Kidney epithelial cell (primary cell): ENCODE results near the gene NCK1. TPM values are rescaled to one million over a fixed set of nuclear protein-coding genes. Genes with fewer than 3 reads are reported as not detected.
"Not testable (repeated sequence)": the region's sequence is repeated elsewhere in the genome, so short reads cannot be mapped to it uniquely, and the experiment has no call there.

ENCODE experiments used
- DNase-seq: peaks from one replicate; pipeline ENCODE4 v3.0.0-alpha.2; 2010; ENCODE audit warnings: low read depth
- H3K27me3 ChIP-seq: 2 replicates; pipeline ENCODE4 v1.6.0; 2011; ENCODE audit warnings: low read length; ENCODE audit not compliant: control insufficient read depth, insufficient read depth
- H3K36me3 ChIP-seq: 2 replicates; pipeline ENCODE4 v1.5.1; 2011; ENCODE audit warnings: low read length; ENCODE audit not compliant: control insufficient read depth, insufficient read depth
- H3K4me3 ChIP-seq: 2 replicates; pipeline ENCODE4 v1.5.1; 2011; ENCODE audit warnings: low read depth, mild to moderate bottlenecking, control low read depth, low read length
- total RNA-seq: library from RNA; depleted of rRNA; stranded (reverse); fragments of >200 nt; gene quantifications from 2 replicates; pipeline ENCODE4 v1.2.3, GENCODE V29; 2015
- TF ChIP-seq, protein P1 (sequence below): IDR thresholded peaks from 2 replicates; pipeline ENCODE4 v1.5.1; 2011; ENCODE audit warnings: mild to moderate bottlenecking, moderate library complexity, low read length, control low read depth, inconsistent platforms; ENCODE audit not compliant: insufficient read depth, poor library complexity, severe bottlenecking

The NCK1 gene
- total RNA-seq, 1 donor from 2014 or later, result 25.7 TPM

DNA sequence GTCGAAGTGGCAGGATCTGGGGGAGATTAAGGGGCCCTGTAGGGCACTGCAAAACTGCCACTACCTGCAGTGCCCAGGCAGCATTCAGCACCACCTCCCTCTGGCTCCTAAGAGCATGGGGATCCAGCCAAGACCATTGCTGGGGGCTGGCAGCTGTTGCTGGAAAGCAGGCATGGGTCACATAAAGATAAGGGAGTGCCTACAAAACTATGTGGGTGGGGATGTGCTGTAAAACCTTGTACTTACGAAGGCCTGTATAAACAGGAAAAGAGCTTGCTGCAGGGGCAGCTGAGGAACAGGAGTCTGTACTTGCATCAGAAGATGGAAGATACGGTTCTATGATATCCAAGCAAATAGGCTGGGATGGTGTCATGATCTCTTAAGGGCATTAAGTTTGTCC, 122.8 kb downstream of the NCK1 start:
- H3K27me3 ChIP-seq, result no peaks in the 10 kb centered on the region
- DNase-seq, result no peak
- H3K4me3 ChIP-seq, result no peak overlapping the region
- H3K36me3 ChIP-seq, result no peaks in the 10 kb centered on the region
- TF ChIP-seq, protein P1, sequence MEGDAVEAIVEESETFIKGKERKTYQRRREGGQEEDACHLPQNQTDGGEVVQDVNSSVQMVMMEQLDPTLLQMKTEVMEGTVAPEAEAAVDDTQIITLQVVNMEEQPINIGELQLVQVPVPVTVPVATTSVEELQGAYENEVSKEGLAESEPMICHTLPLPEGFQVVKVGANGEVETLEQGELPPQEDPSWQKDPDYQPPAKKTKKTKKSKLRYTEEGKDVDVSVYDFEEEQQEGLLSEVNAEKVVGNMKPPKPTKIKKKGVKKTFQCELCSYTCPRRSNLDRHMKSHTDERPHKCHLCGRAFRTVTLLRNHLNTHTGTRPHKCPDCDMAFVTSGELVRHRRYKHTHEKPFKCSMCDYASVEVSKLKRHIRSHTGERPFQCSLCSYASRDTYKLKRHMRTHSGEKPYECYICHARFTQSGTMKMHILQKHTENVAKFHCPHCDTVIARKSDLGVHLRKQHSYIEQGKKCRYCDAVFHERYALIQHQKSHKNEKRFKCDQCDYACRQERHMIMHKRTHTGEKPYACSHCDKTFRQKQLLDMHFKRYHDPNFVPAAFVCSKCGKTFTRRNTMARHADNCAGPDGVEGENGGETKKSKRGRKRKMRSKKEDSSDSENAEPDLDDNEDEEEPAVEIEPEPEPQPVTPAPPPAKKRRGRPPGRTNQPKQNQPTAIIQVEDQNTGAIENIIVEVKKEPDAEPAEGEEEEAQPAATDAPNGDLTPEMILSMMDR, result no peak

DNA sequence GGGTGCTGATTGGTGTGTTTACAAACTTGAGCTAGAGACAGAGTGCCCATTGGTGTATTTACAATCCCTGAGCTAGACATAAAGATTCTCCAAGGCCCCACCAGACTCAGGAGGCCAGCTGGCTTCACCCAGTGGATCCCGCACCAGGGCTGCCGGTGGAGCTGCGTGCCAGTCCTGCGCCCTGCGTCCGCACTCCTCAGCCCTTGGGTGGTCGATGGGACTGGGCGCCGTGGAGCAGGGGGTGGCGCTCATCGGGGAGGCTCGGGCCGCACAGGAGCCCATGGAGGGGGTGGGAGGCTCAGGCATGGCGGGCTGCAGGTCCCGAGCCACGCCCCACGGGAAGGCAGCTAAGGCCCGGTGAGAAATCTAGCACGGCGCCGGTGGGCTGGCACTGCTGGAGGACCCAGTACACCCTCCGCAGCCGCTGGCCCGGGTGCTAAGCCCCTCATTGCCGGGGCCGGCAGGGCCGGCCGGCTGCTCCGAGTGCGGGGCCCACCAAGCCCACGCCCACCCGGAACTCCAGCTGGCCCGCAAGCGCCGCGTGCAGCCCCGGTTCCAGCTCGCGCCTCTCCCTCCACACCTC, 125.5 kb downstream of the NCK1 start:
- H3K4me3 ChIP-seq, DNase-seq, H3K27me3 ChIP-seq, H3K36me3 ChIP-seq: not testable (repeated sequence)

DNA sequence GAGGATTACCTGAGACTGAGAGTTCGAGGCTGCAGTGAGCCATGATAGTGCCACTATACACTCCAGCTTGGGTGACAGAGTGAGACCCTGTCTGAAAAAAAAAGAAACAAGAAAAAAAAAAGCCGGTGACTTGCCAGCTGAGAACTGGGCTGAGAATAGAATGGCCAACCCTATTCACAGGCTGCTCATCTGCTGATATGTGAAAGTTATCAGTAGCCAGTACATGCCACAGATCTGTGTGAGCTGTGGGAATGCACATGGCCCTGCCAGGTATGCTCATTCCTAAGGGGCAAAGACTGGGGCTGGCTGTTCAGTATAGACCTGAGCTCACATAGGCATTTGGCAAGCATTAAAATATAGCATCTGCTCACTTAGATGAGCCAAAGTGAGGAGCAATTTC, 126.6 kb downstream of the NCK1 start:
- no peaks in the 10 kb centered on the region for H3K36me3 ChIP-seq
- no peak overlapping the region for H3K4me3 ChIP-seq
- TF ChIP-seq, protein P1, result no peak
- H3K27me3 ChIP-seq, result no peaks in the 10 kb centered on the region
- DNase-seq, result no peak

DNA sequence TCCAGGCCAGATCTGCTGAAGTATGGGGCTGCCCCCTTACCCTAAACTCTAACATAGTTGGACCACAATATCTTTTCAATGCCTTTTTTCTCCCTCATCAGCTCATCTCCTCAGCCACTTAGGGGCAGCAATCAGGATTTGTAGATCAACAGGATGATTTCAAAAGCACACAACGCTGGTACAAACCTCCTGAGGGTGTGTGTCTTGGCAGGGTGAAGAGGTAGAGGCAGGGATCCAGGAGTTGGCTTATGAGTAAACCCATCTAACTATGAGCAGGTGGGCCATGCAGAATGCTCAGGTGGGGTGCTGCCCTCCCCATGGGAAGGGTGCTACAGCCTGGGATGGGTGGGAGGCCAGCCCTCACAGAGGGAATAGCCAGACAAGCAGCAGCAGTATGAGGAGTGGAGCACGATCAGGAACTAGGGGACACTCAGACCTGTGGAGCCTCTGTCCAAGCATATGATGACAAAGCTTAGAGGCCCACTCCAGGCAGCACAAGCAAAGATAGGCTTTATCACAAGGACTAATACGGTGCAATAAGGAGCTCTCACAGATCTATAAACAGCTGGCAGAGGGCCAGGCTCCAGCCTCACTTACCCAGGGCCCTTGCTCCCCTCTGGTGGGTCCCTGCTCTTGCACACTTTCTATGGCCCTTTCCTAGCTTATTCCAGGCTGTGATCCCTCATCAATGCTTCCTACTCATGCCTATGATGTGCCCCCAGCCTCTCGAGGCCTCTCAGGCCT, 127.9 kb downstream of the NCK1 start:
- Histone ChIP-seq H3K36me3 (no peaks in the 10 kb centered on the region), H3K27me3 (no peaks in the 10 kb centered on the region), H3K4me3 (no peak overlapping the region)
- TF ChIP-seq, protein P1, result no peak
- DNase-seq, result no peak

DNA sequence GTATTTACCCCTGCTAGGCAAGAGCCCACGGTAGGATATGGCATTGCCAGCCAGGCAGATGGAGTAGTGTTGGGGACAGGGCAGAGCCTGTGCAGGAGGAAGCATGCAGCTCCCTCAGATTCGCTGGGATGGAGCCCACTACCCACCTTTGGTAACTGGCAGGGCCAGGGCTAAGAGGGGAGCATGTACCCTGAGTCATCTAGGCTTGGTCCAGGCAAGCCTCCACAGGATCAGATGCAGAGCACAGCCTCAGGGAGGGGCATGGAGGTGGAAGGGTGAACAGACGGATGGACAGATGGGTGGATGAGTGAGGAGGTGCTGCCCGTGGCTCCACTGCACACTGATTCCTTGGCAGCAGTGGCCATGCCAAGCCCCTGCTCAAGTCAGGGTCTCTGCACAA, 128.8 kb downstream of the NCK1 start:
- H3K27me3 ChIP-seq, result no peaks in the 10 kb centered on the region
- TF ChIP-seq, protein P1, result no peak
- no peak overlapping the region for H3K4me3 ChIP-seq
- no peak for DNase-seq
- no peaks in the 10 kb centered on the region for H3K36me3 ChIP-seq

DNA sequence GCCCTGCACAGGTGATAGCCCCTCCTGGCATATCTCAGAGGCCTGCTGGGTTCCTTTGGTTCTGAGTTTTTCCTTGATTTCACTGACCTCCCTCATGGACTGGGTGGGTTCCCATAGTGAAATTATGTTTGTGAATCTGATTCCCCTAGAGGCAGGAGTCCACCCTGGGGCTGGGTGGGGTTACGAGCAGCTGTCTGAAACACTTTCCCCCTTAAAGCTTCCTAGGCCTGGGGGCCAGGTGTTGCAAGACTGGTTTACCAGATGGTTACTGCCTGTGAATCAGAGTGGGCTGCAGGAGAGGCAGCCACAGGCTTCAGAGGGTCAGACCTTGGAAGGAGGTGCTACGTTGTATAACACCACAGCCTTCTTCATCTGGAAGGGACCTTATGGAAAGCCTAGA, 130.1 kb downstream of the NCK1 start:
- Histone ChIP-seq H3K27me3 (no peaks in the 10 kb centered on the region), H3K4me3 (no peak overlapping the region), H3K36me3 (no peaks in the 10 kb centered on the region)
- TF ChIP-seq, protein P1, result no peak
- no peak for DNase-seq
